HG03342 (cell line): Measurements from ENCODE around the gene MAP3K14.

Experiments used
- ATAC-seq: cut with Tn5 transposase; IDR thresholded peaks from one replicate; pipeline ENCODE4 v1.9.1; 2021; ENCODE audit warnings: mild to moderate bottlenecking, moderate library complexity; ENCODE audit not compliant: unreplicated experiment

The MAP3K14 gene

GRCh38 chr17:45317111-45317928 is 500 bp upstream of the MAP3K14 start:
- peak; percentile 70 for ATAC-seq

DNA sequence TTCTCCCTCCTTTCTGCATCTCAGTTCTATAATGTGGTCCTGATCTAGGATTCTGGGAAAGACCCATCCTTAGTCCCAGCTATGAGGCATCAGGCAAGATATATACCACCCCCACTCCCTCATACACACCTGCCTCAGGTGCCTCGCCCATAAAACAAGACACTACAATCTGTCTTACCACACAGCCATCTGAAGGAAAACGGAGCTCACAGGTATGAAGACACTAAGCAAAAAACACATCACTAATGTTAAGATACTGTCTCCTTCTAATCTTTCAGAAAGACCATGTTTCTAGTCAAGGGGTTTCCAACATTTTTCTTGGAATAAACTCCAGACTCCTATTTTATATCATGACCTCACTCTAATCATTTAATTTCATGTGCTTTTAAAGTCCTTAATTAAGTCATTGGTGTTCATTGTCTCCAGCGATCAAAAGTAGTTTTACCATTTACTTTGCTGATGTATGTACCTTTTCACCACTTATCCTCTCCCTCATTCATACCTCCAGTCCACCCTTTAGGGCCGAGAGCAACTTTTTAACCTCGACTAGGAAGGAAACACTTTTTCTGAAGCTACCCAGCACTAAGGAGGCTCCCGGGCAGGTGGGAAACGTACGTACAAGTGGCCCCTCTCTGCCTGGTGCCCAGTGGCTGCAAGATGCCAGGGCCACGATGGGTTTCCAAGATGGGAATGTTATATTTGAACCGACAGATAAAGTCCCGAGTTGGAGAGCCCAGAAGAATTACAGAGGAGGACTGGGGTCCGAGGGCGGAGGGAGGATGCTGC is 979 bp downstream of the MAP3K14 start:
- no peak for ATAC-seq

DNA sequence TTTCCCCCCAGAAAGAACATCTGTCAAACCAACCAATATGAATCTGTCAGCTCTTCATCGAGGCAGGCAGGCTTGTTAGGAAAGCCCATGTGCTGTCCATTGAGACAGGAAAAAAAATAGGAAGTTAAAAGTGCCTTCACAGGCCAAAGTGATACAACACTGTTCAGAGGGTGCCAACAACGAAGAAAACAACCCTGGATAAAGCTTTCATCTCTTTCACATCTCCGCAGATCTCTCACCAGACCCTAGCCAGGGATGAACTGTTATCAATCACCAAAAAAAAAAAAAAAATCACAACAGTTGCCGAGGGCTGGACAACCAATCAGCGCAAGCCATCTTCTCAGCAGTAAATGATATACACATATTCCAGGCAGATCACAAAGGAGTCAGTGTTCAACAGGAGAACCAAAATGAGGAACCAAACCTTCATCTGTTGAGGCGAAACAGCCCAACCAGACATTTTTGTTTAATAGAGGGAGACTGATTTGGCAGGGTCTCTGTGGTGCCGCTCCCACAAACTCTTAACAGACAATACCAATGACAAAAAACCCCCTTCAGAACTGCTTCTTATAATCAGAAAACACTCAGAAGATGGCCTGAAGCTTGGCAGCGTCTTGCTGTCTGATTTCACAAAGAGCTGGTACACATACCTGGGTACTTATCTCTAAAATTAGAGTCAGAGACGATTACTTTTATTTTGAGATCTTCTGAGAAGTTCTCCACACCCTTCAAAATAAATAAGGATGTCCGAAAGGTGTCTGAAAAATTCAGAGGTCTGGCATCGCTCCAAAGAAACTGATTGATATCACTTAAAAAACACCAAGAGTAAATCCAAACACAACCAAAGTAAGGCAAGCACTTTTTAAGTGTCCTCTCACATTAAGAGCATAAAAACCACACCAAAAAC is 1.8 kb downstream of the MAP3K14 start:
- ATAC-seq = no peak

DNA sequence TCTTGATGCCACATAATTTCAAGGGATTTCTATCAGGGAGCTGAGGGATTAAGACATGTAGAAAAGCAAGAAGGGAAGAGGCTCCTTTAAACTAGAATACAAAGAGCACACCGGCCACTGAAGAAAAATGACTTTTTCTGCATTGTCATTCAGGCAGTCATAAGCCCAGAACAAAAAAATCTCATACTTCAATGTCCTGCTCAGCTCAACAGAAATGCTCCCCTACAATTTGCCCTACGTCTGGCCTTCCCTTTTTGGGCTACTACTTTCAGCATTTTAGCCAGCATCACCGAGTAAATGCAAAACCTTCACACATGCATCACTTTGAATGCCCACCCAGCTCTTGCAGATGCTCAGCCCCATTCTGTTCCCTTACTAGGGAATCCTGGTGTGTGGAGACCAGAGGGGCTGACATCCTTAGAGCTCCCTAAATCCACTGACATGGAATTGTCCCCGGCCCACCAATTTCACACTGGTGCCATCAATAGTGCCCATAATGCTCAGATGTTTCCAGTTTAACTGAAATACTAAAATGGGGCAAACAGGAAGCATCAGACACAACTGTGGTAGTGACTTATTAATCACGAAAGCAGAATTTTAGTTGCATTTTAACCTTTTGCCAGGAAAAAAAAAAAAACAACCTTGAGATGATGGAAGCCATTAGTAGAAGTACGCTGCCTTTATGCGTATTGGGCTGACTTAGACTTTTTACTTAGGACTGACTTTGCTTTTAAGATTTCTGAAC is 2.7 kb downstream of the MAP3K14 start:
- ATAC-seq = no peak

DNA sequence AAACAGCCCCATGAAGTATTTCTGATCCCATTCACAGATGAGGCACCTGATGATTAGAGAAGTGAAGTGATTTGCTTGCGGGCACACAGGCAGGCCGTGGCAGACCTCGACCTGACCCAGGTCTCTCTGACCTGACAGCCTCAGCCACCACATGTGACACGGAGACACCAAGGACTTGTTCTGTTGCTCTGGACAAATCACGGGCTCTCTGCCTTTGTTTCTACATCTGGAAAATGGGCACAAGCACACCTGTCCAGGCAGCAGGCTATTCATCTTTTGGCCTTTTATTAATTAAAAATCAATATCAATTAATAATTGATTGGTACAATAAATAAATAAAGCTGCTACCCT is 3.4 kb downstream of the MAP3K14 start:
- no peak for ATAC-seq

- no peak for ATAC-seq
Observed at GRCh38 chr17:45312477-45313420, 4.1 kb downstream of the MAP3K14 start.

GRCh38 chr17:45311760-45312476 is 4.9 kb downstream of the MAP3K14 start:
- ATAC-seq = peak; percentile 24

DNA sequence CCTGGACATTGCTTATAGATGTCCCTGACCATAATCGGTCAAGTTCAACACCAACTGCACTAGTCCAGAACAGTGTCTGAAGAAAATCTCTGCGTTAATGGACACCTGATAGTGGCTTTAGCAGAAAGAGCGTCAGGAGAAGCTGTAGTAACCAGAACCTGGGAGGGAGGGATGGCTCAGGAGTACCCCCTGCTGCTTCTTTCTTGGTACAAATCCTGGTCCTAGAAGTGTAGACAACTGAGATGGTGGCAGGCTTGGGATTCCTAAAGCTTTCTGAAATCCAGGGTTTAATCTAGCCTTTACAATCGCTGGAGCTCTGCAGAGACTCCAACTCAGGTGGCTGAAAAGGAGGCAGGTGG is 5.4 kb downstream of the MAP3K14 start:
- ATAC-seq = no peak

- ATAC-seq = no peak
Observed at GRCh38 chr17:45310380-45311324, 6.2 kb downstream of the MAP3K14 start.

DNA sequence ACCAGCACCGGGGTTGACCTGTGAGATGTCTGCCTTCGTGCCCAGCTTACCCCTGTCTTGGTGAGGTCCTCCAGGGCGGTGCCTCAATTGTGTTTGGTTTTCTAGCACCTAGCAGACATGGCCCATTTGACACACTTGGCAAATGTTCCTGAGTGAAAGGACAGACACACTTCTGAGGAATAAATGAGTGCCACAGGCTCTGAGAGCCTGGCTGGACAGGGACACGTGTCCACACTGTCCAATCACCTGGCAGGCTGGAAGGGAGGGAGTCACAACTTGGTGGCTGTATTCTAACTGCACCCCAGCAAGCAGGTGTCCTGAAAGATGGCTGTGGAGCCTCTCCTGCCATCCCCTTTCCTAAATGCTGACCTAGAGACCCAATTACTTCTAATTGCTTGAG is 7.4 kb downstream of the MAP3K14 start:
- ATAC-seq = no peak

DNA sequence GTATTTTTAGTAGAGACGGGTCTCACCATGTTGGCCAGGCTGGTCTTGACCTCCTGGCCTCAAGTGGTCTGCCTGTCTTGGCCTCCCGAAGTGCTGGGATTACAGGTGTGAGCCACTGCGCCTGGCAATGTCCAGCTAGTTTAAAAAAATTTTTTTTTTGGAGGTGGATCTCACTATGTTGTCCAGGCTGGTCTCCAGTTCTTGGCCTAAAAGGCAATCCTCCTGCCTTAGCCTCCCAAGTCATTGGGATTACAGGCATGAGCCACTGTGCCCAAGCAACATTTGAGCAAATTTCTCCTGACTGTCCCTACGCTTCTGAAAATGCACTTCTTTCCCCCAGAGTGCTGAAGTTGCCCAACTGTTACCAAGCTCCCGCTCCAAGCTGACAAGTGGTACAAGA is 8.0 kb downstream of the MAP3K14 start:
- no peak for ATAC-seq

GRCh38 chr17:45308016-45308365 is 8.8 kb downstream of the MAP3K14 start:
- no peak for ATAC-seq

DNA sequence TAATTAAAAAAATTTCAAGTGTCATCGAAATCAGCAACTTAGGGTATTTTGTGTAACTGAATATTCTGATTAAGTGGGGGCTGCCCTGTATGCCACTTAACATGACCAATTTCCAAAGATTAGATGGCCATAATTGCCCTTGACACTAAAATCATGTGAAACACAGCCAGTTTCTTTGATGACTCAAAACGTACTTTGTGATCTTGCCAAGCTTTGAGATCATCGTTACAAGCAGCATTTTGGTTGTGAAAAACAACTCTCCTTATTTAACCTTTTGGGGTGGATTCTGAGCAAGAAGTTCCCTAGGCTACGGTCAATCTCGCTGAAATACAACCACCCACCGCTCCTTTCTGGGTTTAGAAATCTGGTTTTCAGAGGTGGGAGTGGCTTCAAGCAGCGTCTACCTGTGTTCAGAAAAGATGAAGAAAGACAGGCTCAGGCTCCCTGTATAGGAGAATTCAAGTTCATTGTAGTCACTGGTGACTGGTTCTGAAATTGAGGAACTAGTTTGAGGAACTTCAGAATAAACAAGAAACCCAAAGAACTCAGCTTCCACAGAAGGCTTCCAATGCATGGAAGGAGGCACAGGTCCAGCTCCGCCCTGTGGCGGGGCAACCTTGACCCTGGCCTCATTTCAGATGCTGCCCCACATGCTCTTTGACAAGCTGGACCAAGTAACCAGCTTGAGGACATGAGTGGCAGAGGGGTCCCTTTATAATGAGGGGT is 9.4 kb downstream of the MAP3K14 start:
- ATAC-seq = peak; percentile 34

- ATAC-seq = no peak
Observed at GRCh38 chr17:45306623-45307022, 10.2 kb downstream of the MAP3K14 start.

DNA sequence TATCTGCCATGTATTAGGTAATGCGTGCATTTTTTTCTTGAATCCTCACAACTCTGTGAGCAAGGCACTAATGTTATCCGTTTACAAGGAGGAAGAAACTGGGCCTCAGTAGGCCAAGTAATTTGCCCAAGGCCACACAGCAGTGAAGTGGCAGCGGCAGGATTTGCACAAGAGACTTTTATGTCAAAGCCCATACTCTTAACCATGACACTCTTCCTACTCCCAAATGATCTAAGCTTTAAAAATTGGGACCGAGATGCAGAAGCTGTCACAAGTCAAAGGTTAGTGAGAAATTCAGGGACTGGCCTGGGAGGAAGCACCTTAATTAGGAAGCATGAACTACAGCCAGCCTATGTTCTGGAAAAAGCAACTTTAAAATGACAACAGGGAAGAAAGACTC is 10.7 kb downstream of the MAP3K14 start:
- ATAC-seq = no peak

- no peak for ATAC-seq
Observed at GRCh38 chr17:45305530-45306087, 11.2 kb downstream of the MAP3K14 start.

DNA sequence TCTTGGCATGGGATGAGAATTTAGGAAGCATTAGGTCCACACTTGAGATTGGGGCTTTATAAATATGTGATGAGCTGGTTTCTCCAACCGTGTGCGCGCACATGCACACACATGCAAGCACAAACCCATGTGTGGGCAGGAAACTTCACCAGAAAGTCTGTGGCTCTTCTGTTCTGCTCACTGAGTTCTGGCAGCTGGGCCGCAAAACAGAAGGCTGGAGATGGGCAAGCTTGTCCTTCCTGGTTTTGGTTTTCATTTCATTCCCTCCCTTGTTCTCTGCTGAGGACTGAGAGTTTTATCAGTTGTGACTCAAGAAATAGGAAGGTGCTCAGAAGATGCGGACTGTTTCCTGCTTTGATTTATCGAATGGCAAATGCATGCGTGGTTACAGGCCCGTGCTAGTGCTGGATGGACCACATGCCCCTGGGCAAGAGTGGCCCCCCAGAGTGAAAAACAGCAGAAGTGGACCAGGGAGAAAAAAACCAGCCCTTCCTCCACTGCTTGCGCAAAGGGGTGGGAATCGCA is 14.1 kb downstream of the MAP3K14 start:
- ATAC-seq = peak; percentile 63
